Kidney (tissue), 19 donors: ENCODE data around the gene TRIM74. TPM values are rescaled to one million over a fixed set of nuclear protein-coding genes. Genes with fewer than 3 reads are reported as not detected.
"Not testable (repeated sequence)": the region's sequence is repeated elsewhere in the genome, so short reads cannot be mapped to it uniquely, and the experiment has no call there.

Experiments
- DNase-seq, 5 donors: peaks; one replicate each; pipeline ENCODE4 v3.0.0-alpha.2; 2013 to 2020
- FAIRE-seq: peaks from 2 replicates; lab custom pipeline; 2012; peaks lifted over from hg19 to GRCh38; lab: Jason Lieb, UNC
- H3K27ac ChIP-seq, 2 donors: one replicate each; pipeline ENCODE4 v1.7.0; 2013; ENCODE audit warnings: low read depth in 2 of 2, low read length in 2 of 2, inconsistent platforms in 1 of 2
- H3K27me3 ChIP-seq: one replicate; pipeline ENCODE4 v1.7.1; 2013; ENCODE audit warnings: low read length, inconsistent platforms; ENCODE audit not compliant: control insufficient read depth, insufficient read depth
- H3K36me3 ChIP-seq, 3 donors: one replicate each; pipeline versions ENCODE4 v1.7.0 to v1.7.1; 2013; ENCODE audit warnings: low read length in 3 of 3, control low read depth in 1 of 3, inconsistent platforms in 1 of 3; ENCODE audit not compliant: insufficient read depth in 3 of 3, control insufficient read depth in 2 of 3
- H3K4me1 ChIP-seq, 3 donors: one replicate each; pipeline versions ENCODE4 v1.7.0 to v1.7.1; 2013; ENCODE audit warnings: low read length in 3 of 3, inconsistent platforms in 1 of 3, low read depth in 1 of 3; ENCODE audit not compliant: control insufficient read depth in 2 of 3, insufficient read depth in 2 of 3
- H3K4me3 ChIP-seq, 3 donors: one replicate each; pipeline versions ENCODE4 v1.7.0 to v1.8.1; 2013; ENCODE audit warnings: low read length in 3 of 3, control low read depth in 1 of 3, inconsistent platforms in 1 of 3
- H3K9ac ChIP-seq, 3 donors: one replicate each; pipeline versions ENCODE4 v1.7.0 to v1.7.1; 2013; ENCODE audit warnings: low read length in 3 of 3, control low read depth in 1 of 3, inconsistent platforms in 1 of 3
- H3K9me3 ChIP-seq, 3 donors: one replicate each; pipeline versions ENCODE4 v1.7.0 to v1.7.1; 2013; ENCODE audit warnings: low read length in 3 of 3, control low read depth in 1 of 3, inconsistent platforms in 1 of 3; ENCODE audit not compliant: control insufficient read depth in 2 of 3, insufficient read depth in 1 of 3
- intact Hi-C: fragments of 100-400 bp; cut with DNase I; formaldehyde crosslinking; loops from one replicate; pipeline ENCODE4 v1.11.1; 2022
- long read RNA-seq, 10 donors: library from polyadenylated mRNA in 1 of 10; unstranded in 1 of 10; transcript quantifications; one replicate each; pipeline ENCODE4 v2.0.0 and lab custom pipeline, GENCODE V29; 2021 to 2026
- polyA plus RNA-seq: library from polyadenylated mRNA; stranded (reverse); fragments of 350-450 nt; fragmentation: Illumina TruSeq; extraction: RNeasy Lipid Tissue Mini Kit (QIAGEN cat#74804); gene quantifications from one replicate; pipeline ENCODE4 v1.2.3, GENCODE V29; 2014; ENCODE audit warnings: low read depth, low replicate concordance; ENCODE audit not compliant: insufficient read depth
- total RNA-seq: library from RNA; stranded (reverse); fragmentation: NEBNext Ultra II Directional; extraction: Animal tissue kit (Norgen Biotek cat#: 25700); gene quantifications from one replicate; pipeline ENCODE4 v1.2.1, GENCODE V29; 2021
- donor health status: control.
- donor health status: control.
- donor health status: DM: yes; HTN: yes; CAD: no.
- donor health status: Normal renal cell carcinoma (clear cell type).

The TRIM74 gene
- total RNA-seq (1.3 TPM), polyA plus RNA-seq (not detected)
- long read RNA-seq, donor 1, result 0 reads
- long read RNA-seq, donor 2, result 0 reads
- long read RNA-seq, donor 3, result 0 reads
- long read RNA-seq, donor 4, result 0 reads
- long read RNA-seq, donor 5, result 0 reads
- long read RNA-seq, donor 6, result 0 reads
- long read RNA-seq, donor 7, partial matches to known transcripts, result 1 of 1 reads
- long read RNA-seq, donor 7, other reads (novel, unspliced or antisense), result 0 of 1 reads
- long read RNA-seq, donor 8, result 0 reads
- long read RNA-seq, donor 9, result 0 reads
- long read RNA-seq, donor 10, result 0 reads

DNA sequence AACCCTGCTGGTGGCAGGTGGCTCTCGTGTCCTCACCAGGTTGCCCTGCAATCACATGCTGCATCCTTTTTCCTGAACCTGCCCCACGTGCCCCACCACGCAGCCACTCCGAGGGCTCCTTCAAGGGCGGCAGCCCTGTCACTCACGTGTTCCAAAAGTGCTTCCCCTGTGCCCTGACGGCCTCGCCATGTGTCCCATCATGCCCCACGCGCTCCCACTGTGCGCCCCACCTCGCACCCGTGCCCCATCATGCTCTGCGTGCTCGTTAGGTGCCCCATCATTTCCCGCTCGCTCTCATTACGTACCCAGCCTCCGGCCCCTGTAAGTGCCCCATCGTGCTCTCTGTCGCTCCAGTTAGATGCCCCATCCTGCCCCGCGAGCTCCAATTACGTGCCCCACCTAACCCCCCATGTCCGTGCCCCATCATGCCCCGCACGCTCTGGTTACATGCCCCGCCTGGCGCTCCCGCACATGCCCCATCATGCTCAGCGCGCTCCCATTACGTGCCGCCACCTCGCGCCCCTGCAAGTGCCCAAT lies at the start of gene TRIM74:
Gene TRIM74 (minus strand): TSS at position 487 of the 537 bp plus-strand sequence. CDS start 3,309 bp downstream, outside the sequence.
- FAIRE-seq, H3K4me3 ChIP-seq, H3K27me3 ChIP-seq, H3K9me3 ChIP-seq, H3K9ac ChIP-seq, H3K36me3 ChIP-seq, DNase-seq, intact Hi-C loops, H3K4me1 ChIP-seq, H3K27ac ChIP-seq: not testable (repeated sequence)

DNA sequence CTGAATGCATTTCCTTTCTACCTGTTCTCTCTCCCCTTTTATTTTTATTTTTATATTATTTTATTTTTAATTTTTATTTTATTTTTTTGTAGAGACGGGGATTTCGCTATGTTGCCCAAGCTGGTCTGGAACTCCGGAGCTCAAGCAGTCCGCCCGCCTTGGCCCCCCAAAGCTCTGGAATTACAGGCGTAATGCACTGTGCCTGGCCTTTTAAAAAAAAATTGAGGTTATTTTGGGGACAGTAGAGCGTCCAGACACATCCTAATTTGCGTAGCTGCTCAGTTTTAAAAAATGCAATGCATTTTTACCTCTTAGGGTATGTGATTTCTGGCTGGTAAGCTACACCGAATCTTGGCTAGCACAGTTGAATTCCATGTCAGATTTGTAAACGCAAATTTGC lies 37.2 kb upstream of the TRIM74 start:
- H3K9me3 ChIP-seq, H3K27ac ChIP-seq, H3K4me1 ChIP-seq, H3K27me3 ChIP-seq, H3K36me3 ChIP-seq, H3K9ac ChIP-seq, intact Hi-C loops, FAIRE-seq: not testable (repeated sequence)
- peak in 4 of 5 donors; percentile 1 to 46 (median 7) for DNase-seq
- peak overlapping the region in 1 of 3 donors; percentile 39 for H3K4me3 ChIP-seq

DNA sequence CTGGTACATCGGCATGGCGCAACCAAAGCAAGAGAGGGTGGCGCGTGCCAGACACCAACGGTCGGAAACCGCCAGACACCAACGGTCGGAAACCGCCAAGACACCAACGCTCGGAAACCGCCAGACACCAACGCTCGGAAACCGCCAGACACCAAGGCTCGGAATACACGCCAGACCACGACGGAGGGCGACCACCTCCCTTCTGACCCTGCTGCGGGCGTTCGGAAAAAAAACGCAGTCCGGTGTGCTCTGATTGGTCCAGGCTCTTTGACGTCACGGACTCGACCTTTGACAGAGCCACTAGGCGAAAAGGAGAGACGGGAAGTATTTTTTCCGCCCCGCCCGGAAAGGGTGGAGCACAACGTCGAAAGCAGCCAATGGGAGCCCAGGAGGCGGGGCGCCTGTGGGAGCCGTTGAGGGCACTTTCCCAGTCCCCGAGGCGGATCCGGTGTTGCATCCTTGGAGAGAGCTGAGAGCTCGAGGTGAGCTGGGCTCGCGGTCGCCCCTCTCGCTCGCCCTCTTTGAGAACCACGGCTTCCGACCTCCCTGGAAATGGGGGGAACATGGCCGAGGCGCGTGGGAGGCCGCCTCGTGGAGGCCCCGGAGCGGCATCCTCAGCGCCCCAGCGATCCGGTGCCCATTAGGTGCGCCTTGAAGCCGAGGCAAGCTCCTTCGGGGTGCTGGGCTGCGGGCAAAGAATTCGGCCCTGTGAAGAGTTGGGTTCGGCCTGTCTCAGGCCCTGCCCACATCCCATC lies 36.6 kb upstream of the TRIM74 start:
- peak overlapping the region in 1 of 3 donors; percentile 54 for H3K9ac ChIP-seq
- intact Hi-C loops, H3K27me3 ChIP-seq, H3K9me3 ChIP-seq, H3K36me3 ChIP-seq, H3K4me1 ChIP-seq: not testable (repeated sequence)
- H3K4me3 ChIP-seq, result peak overlapping the region; percentile 28 to 65 (median 63)
- peak; percentile 90 to 96 (median 94) for DNase-seq
- FAIRE-seq, result peak; percentile 74
- H3K27ac ChIP-seq, result peak overlapping the region; percentile 76 to 82

DNA sequence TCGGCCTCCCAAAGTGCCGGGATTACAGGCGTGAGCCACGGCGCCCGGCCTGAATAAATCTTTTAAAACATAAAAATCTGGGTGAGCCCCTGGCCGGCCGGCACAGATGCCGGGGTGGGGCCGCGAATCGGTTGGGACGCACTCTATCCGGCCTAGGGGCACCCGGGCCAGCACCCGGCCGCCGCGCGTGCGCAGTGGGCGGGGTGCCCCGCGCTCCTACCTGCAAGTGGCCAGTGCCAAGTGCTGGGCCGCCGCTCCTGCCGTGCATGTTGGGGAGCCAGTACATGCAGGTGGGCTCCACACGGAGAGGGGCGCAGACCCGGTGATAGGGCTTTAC lies 36.1 kb upstream of the TRIM74 start:
- FAIRE-seq, H3K36me3 ChIP-seq: not testable (repeated sequence)

DNA sequence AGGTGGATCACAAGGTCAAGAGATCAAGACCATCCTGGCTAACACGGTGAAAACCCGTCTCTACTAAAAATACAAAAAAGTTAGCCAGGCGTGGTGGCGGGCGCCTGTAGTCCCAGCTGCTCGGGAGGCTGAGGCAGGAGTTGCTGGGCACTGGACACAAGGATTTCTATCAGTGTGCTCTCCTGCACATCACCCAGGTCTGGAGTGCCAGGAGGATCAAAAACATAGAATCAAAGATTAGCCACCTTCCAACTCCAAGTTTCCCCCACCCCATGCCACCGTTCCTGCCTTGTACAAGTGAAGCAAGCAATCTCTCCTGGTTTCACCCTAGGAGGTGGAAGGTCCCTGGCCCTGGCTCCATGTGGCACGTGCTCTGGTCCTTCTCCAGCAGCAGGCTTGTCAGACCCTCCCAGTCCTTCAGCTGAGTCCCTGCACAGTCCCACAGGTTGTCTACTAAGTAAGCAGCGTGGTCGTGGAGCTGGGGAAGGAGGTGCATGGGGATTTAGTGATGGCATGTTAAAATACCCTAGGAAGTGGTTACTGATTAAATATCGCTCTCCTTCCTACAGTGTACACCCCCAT lies 28.7 kb upstream of the TRIM74 start:
- intact Hi-C loops, DNase-seq, FAIRE-seq: not testable (repeated sequence)

More for the DNA sequence above, 36.1 kb upstream of the TRIM74 start:
- H3K9me3 ChIP-seq, H3K27me3 ChIP-seq, intact Hi-C loops, H3K4me1 ChIP-seq: not testable (repeated sequence)
- Histone ChIP-seq H3K27ac (peak overlapping the region; percentile 76 to 82), H3K9ac (peak overlapping the region in 1 of 3 donors; percentile 54), H3K4me3 (peak overlapping the region in 2 of 3 donors; percentile 63 to 65)
- peak in 1 of 5 donors; percentile 90 for DNase-seq

DNA sequence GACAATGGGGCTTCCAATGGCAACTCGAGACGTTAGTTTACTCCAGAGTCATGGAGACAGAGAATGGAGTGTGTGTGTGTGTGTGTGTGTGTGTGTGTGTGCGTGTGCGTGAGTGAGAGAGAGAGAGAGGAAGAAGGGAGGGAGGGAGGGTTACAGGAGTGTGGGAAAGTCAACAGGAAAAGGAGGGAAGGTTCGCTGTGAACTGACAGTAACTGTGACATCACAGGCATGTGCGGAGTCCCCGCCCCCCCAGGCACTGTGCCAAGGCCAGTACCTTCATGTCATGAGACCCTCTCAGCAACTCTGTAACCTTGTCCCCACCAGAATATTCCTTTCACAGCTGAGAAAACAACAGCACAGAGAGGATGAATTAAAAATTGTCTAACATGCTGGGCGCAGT lies 28.2 kb upstream of the TRIM74 start:
- H3K4me1 ChIP-seq, H3K27ac ChIP-seq, intact Hi-C loops, H3K9ac ChIP-seq, H3K36me3 ChIP-seq, DNase-seq, H3K4me3 ChIP-seq, FAIRE-seq, H3K27me3 ChIP-seq, H3K9me3 ChIP-seq: not testable (repeated sequence)

More for the DNA sequence above, 28.7 kb upstream of the TRIM74 start:
- not testable (repeated sequence) for H3K4me1 ChIP-seq, H3K4me3 ChIP-seq, H3K36me3 ChIP-seq, H3K27me3 ChIP-seq, H3K9me3 ChIP-seq, H3K9ac ChIP-seq, H3K27ac ChIP-seq

DNA sequence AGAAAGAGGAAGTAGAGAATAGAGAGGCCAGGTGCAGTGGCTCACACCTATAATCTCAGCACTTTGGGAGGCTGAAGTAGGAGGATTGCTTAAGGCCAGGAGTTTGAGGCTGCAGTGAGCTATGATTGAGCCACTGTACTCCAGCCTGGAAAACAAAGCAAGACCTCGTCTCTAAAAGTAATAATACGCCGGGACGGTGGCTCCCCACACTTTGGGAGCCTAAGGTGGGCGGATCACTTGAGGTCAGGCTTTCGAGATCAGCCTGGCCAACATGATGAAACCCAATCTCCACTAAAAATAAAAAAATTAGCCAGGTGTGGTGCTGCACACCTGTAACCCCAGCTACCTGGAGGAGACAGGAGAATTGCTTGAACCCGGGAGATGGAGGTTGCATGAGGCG lies 26.2 kb upstream of the TRIM74 start:
- intact Hi-C loops, FAIRE-seq, DNase-seq: not testable (repeated sequence)

More for the DNA sequence above, 26.2 kb upstream of the TRIM74 start:
- H3K9ac ChIP-seq, H3K27ac ChIP-seq, H3K27me3 ChIP-seq, H3K4me1 ChIP-seq, H3K36me3 ChIP-seq, H3K9me3 ChIP-seq, H3K4me3 ChIP-seq: not testable (repeated sequence)
